Stimulated activated CD4-positive, alpha-beta T cell treated with anti-CD3 and anti-CD28 coated beads, Interleukin-12 subunit alpha, Interleukin-12 subunit beta, amount 100 ng/mL, for 4 hours (primary cell): ENCODE results near the gene ST3GAL6.
A peak's percentile ranks its signal among the peaks of the same experiment; 100 is the strongest.

Source experiments
- DNase-seq: peaks from one replicate; pipeline ENCODE4 v3.0.0-alpha.2; 2020

Gene ST3GAL6

DNA sequence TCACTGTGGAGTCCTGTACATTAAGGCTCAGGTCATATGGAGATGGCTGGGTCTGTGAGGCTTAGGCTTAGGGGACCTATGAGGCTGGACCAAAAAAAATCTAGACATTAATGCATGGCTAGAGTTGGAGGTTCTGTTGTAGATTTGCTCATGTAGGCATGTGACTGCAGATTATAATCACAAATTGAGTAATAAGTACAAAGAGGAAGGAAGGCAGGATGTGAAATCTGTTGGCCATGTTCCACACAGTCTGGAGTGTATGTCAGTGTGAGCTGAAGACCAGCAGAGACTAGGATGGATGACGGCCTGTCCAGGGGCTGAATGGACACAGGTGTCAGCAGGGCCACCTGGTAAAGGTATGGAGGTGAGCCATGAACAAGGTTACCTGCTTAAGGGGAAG, at the start of gene ST3GAL6:
ST3GAL6 (plus strand) TSS at position 265 of the 400 bp plus-strand sequence. CDS start 5,101 bp downstream, outside the sequence.
- DNase-seq = no peak

DNA sequence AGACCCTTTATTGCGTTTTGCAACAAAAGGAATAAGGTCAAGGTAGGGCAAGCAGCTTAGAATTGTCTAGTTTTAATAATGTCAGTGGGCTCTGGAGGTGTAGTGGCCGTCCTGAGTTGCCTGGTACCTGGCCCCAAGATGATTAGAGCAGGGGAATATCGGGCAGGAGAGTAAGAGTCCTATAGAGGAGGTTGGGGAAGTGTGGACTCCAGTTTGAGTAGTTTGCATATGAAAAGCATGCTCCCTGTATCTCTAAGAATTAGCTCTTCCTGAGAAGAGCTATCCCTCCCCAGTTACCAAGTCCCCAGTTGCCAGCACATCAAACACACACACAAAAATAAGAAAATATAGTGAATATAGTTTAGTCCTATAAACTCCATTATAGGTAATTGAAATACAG, 49.2 kb upstream of the ST3GAL6 start:
- no peak for DNase-seq

- no peak for DNase-seq
Observed at GRCh38 chr3:98717584-98717983, 45.6 kb upstream of the ST3GAL6 start.

- no peak for DNase-seq
Observed at GRCh38 chr3:98718730-98719129, 44.4 kb upstream of the ST3GAL6 start.

GRCh38 chr3:98721776-98722175, 41.4 kb upstream of the ST3GAL6 start:
- no peak for DNase-seq

DNA sequence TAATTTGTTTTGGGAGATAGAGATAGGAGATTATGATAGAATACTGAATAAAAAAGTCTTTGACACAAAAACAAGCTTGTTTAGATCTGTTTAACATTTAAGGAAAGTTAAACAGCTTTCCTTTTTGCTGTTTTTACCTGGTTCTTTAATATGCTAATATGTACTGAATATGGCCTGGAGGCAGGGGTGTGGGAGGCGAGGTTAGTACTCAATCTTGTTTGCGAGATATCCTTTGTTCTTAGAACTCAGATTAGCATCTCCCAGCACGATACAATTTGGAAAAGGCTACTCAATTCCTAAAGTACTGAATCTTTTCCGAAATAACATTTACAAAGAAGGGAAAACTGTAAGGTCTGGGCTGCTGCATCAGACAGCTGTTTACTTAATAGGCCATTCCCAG, 40.8 kb upstream of the ST3GAL6 start:
- DNase-seq = no peak

DNA sequence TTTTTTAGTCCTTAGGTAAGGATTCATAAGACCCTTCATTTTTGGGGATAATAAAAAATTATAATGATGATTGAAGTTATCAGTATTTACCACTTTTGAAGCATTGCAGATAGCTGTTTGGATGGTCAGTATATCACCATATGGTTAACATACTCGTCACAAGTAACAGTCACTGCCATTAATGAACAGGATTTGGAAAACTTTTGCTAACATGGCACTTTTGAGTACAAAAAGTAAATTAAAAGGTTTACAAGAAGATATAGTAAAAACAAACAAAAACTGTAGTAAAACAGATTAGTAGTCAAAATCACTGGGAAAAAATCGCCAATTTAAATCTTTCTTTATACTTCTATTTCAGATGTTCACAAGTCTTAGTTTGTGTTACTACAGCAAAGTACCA, 37.8 kb upstream of the ST3GAL6 start:
- no peak for DNase-seq

- DNase-seq = no peak
Observed at GRCh38 chr3:98726084-98726483, 37.1 kb upstream of the ST3GAL6 start.

DNA sequence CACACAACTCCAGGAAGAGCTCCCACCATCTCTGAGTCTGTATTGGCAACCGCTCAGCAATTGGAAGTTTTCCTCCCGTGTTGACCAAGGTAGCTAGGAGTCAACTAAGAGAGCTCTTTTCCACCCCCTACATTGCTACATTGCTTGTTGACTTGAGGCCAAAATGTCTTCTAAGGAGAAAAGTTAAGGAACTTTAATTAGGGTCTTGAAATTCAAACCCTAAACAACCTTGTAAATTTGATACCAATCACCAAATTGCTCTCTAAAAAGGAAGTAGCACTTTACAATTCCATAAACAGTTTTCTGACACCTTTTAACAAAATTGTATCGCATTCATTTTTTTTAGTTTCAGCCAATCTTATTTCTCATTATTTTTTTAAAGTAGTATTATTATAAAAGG, 35.5 kb upstream of the ST3GAL6 start:
- no peak for DNase-seq

DNA sequence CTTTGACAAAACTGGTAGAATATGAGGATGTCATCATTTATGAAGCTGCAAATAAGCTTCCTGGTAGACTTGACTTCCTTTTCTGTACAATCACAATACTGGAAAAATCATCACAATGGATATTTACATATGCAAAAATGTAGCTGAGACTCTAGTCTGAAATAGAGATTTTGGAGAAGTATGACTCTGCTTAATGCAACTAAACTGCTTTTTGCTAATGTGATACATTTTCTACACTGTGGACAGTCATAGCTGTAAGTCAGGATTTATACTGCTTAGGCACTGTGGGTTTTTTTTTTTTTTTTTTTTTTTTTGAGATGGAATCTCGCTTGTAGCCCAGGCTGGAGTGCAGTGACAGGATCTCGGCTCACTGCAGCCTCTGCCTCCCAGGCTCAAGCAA, 34.5 kb upstream of the ST3GAL6 start:
- no peak for DNase-seq

GRCh38 chr3:98730338-98730737, 32.8 kb upstream of the ST3GAL6 start:
- no peak for DNase-seq

DNA sequence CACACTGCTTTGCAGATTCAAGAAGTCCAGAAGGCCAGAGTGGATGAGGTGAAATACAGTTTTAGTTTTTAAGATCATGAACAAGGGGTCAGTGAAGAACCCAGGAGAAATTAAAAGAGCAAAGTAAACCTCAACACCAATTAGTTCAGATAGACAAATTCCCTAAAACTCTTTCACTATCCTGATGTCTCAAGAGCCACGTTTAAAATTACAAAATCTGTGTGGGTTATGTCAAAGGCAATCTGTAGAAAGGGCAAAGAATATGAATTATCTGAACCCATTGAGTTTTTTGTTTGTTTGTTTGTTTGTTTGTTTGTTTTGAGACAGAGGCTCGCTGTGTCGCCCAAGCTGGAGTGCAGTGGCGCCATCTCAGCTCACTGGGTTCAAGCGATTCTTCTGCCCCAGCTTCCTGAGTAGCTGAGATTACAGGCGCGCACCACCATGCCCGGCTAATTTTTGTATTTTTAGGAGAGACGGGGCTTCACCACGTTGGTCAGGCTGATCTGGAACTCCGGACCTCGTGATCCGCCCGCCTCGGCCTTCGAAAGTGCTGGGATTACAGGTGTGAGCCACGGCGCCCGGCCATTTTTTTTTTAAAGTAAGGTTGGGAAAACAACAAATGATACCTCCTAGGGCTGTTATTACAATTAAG, 32.1 kb upstream of the ST3GAL6 start:
- DNase-seq = no peak

DNA sequence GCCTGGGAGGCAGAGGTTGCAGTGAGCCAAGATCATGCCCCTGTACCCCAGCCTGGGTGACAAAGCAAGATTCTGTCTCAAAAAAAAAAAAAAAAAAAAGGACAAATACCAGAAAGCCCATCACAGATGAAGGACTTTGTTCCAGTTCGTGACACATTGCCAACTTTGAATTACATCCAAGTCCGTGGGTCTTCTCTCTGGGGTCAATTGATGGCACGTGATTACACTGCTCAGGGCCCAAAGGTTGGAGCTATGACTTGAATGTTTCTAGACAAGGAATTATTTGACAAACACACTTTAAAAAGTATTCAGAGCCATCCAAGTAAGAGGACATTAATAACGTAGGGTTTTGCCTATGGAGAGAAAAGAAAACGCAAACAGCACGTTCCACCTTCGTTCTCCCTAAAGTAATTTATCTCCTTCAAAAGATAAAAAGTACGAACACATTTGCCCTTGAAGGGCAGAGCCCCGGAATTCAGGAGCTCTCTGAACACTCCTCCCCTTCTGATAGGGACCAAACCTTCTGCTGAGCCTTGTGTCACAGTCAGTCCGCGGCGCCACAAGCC, 31.3 kb upstream of the ST3GAL6 start:
- DNase-seq = no peak

DNA sequence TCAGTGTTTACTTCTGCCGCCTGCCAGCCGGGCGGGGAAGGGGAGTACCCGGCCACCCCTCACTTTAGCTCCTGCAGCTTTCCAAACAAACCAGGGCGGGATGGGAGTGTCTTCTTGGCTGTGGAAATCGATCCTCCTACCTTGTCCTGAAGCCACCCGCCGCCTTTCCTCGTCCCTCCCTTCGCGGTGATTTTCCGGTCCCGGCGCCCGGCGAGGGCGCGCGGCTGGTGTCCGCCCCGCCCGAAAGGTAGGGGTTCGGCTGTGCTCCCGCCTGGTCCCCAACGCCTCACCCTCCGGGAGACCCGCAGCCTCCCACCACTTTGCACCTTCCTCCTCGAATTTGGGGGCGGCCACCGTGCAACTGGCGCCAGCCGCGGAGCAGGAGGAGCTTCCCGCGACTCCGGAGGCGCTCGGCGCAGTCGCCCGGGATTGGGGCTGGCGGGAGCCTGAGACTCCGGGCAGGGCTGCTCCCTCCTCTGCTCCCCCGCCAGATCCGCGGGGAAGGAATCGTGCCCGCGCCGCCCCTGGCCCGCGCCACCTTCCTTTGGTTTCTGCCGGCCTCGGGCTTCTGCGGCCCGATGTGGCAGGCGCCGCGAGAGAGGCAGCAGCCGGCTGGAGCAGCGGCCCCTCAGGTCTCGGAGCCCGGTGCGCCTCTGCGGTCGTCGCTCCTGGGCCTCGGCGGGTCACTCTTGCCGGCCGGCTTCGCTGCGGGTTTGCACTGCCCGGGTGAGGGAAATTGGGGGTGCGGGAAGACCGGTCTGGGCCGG, 30.7 kb upstream of the ST3GAL6 start:
- peak; percentile 6 for DNase-seq

DNA sequence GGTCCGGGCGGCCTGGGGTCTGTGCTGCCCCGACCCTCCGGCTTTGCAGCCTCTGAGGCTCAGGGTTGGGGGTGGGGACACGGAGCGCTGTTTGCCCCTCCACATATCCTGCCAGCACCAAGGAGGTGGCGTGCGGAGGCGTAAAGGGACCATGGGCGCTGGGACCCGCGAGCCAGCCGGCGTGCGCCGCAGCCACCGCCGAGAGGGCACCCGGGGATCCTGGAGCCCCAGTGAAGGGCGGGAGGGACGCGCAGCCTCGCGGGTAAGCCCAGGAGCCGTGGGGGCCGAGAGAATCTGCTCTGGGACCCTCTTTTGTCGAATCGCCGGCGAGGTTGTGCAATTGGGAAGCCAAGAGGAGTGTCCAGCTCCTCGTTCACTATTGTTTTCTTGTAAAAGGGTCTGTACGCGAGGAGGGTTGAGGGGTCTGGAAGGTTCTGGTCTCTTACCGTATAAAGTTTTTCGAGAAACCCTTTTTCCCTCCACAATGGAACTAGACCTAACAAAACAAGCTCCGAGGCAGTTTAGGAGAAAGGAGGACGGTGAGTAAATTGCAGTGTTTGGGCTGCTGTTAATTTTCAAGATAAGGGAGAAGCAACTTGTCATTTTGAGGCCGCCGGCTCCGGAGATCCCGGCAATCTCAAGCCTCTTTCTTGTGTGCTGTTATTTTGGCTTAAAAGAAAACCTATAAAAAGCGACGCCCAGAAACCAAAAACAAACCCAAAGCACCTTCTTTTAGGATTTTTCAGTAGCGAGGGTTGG, 29.9 kb upstream of the ST3GAL6 start:
- DNase-seq = no peak

- DNase-seq = no peak
Observed at GRCh38 chr3:98733812-98734281, 29.3 kb upstream of the ST3GAL6 start.

GRCh38 chr3:98734306-98734705, 28.8 kb upstream of the ST3GAL6 start:
- no peak for DNase-seq

- no peak for DNase-seq
Observed at GRCh38 chr3:98734735-98735134, 28.4 kb upstream of the ST3GAL6 start.

GRCh38 chr3:98735296-98735695, 27.8 kb upstream of the ST3GAL6 start:
- DNase-seq = no peak

GRCh38 chr3:98735761-98736269, 27.3 kb upstream of the ST3GAL6 start:
- no peak for DNase-seq

DNA sequence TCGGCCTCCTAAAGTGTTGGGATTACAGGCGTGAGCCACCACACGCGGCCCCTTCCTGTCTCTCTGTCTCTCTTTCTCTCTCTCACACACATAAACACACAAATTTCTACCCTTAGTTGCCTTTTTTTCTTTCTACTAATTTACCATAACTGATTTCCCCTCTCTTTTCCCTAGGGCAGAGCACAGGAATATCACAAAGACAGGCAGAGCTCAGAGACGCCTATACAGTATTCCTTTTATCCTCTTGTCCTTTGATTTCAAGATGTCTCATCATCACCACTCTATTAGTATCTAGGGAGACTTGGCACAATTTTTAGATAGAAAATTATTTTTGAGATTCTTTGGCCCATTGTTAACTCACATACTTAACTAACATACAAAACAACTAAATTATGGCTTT, 25.8 kb upstream of the ST3GAL6 start:
- no peak for DNase-seq

DNA sequence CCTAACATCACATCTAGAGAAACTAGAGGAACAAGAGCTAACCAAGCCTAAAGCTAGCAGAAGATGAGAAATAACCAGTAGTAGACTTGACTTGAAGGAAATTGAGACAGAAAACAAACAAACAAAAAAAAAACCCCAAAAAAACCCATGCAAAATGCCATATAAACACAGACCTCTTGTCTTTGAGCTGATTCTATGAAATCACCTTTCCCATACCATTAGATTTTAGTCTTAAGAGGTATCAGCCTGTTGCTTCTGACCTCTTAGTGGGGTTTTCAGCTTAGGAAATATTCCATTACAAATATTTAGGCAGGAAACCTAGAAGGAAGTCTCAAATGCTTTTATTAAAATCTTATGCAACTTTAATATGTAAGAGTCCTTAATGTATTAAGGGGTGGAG, 23.9 kb upstream of the ST3GAL6 start:
- no peak for DNase-seq

DNA sequence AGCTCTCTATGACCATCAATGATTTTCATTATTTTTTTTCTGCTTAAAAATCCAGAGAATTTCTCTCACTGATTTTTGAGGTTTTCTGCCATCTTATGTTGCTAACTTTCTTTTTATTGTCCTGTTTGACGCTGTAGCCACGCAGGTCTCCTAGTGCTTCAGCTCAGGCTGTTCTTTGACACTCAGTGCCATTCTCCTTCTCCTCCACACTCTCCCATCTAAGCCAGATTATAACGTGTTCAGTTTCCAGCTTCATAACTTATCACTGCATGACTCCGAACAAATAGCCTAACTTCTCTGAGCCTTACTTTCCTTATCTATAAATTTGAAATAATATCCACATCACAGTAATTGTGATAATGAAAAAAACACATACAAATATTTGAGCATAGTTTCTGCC, 22.8 kb upstream of the ST3GAL6 start:
- no peak for DNase-seq
